HG02884 (cell line): Measurements from ENCODE around the gene TMEM109.

ENCODE experiments used
- ATAC-seq: cut with Tn5 transposase; IDR thresholded peaks from one replicate; pipeline ENCODE4 v1.9.1; 2021; ENCODE audit warnings: mild to moderate bottlenecking, moderate library complexity; ENCODE audit not compliant: unreplicated experiment

Gene TMEM109

DNA sequence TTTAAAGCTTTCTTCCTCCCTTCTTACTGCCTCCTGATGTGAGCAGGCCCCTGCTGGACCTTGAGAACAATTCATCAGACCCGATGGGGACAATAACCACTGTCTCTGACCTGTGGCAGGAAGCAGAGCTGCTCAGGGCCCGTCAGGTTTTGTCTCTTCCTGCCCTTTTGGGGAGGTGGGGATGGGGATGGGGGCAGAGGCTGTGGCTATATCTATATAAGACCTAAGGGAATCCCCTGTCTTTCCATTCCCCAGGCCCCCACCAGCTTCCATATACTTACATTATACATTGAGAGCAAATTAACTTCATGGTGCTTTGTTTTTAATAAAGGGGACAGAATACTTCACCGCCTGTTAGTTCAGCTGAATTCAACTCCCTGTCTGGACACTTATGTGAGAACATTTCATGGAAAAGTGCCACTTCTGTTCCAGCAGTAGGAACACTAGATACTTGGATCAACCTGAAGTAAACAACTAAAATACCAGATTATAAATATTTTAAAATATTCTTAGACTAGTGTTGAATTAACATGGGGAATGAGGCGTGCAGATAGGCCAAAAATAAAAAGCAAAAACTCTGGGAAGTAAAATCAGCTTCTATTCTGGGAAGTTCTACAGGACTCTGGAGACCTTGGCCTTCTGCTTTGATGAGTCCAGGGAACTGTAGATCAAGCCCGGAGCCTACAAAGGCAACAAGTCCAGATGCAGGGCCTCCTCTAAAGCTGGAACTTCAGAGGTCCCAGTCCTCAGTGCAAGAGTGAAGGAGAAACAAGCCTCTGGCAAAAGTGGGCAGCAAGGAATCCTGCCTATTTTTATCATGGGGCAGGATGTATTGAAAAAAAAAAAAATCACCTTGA is 35.5 kb upstream of the TMEM109 start:
- ATAC-seq: no peak

DNA sequence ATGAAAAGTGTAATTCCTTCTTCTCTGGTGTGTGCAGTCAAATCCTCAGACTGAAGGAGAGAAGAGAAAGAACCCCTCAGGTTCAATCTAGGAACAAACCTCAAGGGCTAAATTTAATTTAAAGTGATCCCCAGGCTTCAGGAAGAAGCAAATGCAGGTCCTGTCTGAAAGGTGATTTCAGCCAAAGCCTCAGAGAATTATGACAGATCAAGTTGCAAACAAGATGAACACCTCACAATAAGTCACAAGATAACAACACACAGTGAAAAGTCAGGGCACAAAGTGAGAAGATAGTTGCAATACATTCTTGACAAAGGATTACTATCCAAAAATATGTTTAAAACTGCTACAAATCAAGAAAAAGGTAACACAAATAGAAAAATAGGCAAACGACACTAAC is 34.9 kb upstream of the TMEM109 start:
- no peak for ATAC-seq

GRCh38 chr11:60879971-60880588 is 33.9 kb upstream of the TMEM109 start:
- no peak for ATAC-seq

DNA sequence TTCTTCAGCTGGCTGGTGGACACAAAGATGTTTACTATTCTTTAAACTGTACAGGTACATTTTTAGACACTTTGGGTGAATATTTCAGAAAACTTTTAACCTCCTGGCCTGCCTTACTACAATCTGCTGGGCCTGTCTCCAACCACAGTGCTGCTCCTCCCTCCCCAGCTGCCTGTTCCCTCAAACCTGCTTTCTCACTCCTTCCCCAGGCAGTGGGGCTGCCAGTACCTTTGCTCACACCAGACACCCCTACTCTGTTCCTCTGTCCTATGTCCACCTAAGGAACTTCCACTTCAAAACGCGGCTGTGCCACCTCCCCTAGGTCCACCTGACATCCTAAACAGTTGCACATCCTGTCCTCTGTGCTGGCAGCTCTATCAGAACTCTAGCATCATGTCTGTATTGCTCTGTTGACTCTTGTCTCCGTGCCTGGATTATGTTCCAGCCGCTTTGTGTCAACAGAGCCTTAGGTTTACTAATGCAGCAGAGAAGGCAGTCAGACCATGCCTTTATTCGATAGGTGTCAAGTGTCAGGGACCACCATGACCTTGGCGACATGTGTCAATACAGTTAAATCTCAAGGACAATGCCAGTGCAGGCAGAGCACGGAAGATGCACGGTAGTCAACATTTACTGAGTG is 33.2 kb upstream of the TMEM109 start:
- ATAC-seq: no peak

GRCh38 chr11:60887556-60887955 is 26.4 kb upstream of the TMEM109 start:
- no peak for ATAC-seq

GRCh38 chr11:60889869-60890311 is 24.1 kb upstream of the TMEM109 start:
- no peak for ATAC-seq

DNA sequence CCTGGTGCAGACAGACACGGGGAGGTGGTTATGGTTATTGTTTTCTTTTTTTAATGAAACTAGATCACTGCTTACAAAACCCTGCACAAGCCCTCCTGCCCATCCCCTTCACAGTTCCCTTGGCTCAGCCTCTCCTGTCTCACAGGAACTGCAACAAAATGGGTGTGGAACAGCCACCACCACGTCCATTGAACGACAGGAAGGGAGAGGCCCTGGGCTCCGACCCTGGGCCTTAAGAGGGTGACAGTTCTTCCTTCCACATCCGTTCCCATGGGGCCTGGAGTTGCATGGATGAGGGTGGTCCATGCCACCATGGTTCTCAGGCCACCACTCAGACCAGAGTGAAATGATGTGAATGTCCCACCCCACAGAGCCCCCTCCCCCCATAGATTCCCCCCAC is 23.3 kb upstream of the TMEM109 start:
- ATAC-seq: no peak

DNA sequence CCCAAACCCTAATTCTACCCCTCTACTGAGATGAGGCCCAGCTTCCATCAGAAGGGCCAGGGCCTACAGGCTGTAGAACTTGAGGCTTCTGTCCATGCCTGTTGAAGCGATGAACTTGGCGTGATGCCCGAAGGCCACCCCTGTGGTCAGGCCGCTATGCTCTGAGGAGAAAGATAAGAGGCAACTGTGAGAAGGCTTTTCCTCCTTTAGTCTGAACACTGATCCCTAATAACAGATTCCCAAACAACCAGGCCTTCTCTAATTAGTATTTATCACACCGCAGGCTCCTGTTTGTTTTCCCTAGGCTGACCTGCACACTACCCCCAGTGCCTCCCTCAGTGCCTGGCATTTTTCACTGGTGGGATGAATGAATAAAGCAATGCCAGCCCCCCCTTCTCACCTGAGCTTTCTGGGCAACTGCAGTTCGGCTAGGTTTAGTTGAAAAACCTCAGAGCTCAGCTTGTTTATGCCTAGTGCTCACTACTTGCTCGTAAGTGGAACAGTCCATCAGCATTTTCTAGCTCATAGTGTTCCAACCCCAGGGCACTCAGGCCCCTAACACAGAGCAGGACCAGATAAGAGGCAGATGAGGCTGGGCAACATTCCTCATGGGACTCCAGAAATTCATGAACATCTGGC is 22.7 kb upstream of the TMEM109 start:
- ATAC-seq: no peak

DNA sequence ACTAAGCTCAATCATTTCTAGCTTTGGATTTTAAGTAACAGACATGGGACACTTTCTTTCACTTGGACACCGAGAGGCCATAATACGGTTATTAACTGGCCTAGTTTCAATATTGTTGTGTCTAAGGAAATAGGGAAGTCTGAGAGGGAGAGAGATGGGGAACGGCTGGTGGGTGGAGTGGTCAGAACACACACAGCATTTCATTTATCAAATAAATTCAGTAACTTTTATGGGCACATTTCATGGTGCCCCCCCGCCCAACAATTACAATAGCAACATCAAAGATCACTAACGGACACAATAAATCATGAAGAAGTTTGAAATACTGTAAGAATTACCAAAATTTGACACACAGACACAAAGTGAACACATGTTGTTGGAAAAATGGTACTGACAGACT is 18.3 kb upstream of the TMEM109 start:
- ATAC-seq: no peak

GRCh38 chr11:60897496-60897895 is 16.5 kb upstream of the TMEM109 start:
- no peak for ATAC-seq

DNA sequence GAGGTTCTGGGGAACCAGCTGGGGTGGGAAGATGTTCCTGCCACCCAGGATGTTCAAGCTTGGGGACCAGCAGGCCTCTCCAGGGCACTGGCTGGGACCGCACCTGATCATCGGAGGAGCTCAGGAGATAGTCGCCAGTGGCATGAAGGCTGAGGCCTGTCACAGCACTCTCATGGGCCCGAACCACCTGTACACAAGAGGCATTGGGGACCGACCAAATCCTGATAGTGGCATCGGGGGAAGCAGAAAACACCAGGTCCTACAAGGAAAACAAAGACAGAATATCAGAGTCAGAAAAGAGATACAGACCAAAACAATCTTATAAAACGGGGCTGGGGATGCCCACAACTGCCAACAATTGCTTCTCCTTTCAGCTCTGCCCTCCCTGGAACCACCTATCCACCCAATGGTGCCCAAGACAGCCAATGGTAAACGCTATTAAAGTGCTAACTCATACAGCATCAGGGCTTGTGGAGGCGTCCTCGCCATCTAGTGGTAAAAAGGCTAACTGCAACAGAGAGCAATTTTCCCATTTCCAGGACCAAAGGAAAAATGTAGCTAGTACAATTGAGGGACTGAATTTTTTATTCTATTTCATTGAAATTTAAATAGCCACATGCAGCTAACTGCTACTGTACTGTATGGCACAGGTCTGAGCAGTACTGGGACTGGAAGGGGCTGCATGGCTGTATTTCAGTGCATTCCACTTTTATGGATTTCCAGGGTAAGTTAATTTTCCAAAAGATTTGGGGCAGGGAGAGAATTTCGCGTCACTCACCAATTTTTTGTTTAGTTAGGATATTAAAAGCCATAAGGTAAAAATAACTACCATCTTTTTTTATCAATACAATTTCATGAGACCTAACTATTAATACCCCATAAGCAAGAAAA is 14.7 kb upstream of the TMEM109 start:
- no peak for ATAC-seq

DNA sequence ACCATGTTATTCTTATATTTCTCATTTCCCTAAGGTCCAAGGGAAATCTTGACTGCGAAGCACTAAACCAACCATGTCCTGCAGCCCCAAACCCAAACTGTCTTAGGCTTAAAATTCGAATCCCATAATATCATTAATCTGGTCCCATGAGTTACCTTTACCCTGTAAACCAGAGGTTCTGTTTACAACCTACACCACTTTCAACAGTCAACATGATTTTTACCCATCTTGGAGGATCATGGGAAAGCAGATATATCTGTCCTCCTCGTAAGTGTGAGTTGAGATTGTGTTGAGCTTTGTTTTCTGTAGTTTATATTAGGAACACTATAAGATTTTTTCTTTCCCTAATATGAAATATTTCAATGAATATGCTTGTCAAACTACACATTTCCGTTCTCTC is 14.0 kb upstream of the TMEM109 start:
- ATAC-seq: no peak

- ATAC-seq: no peak
These were observed 13.1 kb upstream of the TMEM109 start for GRCh38 chr11:60900673-60901404.

- no peak for ATAC-seq
These were observed 11.3 kb upstream of the TMEM109 start for GRCh38 chr11:60902625-60903024.

DNA sequence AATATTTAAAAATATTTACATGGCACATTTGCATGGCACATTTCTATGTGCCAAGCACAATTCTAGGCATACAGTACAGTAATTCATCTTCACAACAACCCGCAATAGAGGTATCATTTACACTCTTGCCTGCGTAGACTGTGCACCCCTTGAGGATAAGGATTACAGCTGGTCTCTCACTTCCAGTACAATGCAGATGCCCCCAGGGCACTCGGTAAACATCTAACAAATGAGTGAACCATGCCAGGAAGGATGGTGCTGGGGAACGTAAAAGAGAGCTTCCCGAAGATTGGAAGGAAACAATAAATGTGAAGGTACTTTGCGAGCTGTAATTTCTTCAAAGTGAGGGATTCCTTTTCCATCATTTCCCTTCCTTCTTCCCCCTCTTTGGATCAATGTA is 8.9 kb upstream of the TMEM109 start:
- ATAC-seq: no peak

- ATAC-seq: no peak
These were observed 8.3 kb upstream of the TMEM109 start for GRCh38 chr11:60905551-60906113.

DNA sequence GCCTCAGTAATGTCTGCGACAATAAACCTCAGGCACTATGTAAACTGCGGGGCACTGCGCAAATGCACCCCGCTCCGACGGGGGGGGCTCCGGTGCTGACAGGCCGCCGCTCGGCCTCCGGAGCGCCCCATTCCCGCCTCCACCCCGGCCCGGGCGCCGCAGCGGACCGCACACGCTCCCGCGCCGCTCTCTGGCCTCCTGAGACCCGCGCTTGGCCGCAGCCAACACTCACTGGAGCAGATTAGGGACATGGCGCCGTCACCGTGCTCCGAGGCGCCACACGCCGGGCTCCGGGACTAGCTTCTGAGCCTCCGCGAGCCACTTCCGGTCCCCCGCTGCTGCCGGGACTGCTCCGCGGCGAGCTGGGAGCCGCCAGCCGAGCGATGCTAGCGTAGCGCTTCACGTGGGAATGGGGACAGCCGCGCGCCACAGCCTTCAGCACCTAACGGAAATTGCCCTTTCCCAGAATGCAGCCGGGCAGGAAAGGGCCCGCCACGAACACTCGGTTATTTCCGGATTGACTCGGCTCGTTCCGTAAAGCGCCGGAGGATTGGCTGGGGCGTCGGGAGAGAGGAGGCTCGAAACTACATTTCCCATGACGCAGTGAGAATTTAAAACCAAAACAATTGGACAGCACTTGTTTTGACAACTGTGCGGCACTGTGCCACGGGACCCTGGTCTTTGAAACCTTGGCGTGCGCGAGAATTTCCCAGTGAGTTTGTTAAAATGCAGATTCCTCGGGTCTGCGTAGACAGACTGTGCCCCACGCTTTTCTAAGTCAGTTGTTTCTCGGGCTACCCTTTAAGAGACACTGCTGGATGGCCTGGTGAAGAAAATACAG is 7.6 kb upstream of the TMEM109 start, which contains the start of gene PRPF19:
TSS of gene PRPF19 (minus strand) at position 454 of the 841 bp plus-strand sequence. CDS start at position 251, 203 bp downstream.
- peak; percentile 69 for ATAC-seq

GRCh38 chr11:60908803-60909202 is 5.2 kb upstream of the TMEM109 start:
- no peak for ATAC-seq
